ENCODE results near the gene UBE2D4. TPM values are rescaled to one million over a fixed set of nuclear protein-coding genes. Genes with fewer than 3 reads are reported as not detected.
A peak's percentile ranks its signal among the peaks of the same experiment; 100 is the strongest.

Gene UBE2D4
- total and polyA plus RNA-seq, 9 of the 15 experiments (the other 6 are each of a cell fraction or from before 2014, with no cell fraction given): 3.3 to 16.2 (median 7.5) TPM

- FAIRE-seq (no peak), DNase-seq (ENCODE audit: extremely low read depth in 1 of 4, low spot score in 3 of 4) (peak in 1 of 4 experiments; percentile 18), ATAC-seq (peak; percentile 3)
- ChIA-PET POLR2A (interaction anchor here (0.7 to 2.0 kb wide), 8 partner anchors 11 to 247 kb away, joined by 3 to 7 read pairs (median 4); partner anchors contain the start of genes MRPS24 and UBE2D4), CTCF (ENCODE audit: low intra/inter-chr PET ratio) (interaction anchor here (0.5 kb wide), 1 partner anchor 29 kb away, joined by 3 read pairs; no protein-coding TSS in a partner anchor)
- no peak overlapping the region; the same call in 1 of the 2 replicates for H3K4me3 ChIP-seq
- H3K27me3 ChIP-seq (ENCODE audit: control insufficient read depth in 2 of 2, insufficient read depth in 2 of 2, low read length in 2 of 2): no peaks in the 10 kb centered on the region
- no peaks in the 10 kb centered on the region for H3K9me1 ChIP-seq (ENCODE audit: control insufficient read depth, insufficient read depth, low read length)
- no peaks in the 10 kb centered on the region for H3K9me3 ChIP-seq (replicated peaks; ENCODE audit: control insufficient read depth, insufficient read depth, low read depth, low read length)
- peaks cover 55% of the 10 kb centered on the region for H3K79me2 ChIP-seq (ENCODE audit: control insufficient read depth, insufficient read depth, low read length)
- no peak overlapping the region for H3K27ac ChIP-seq (ENCODE audit: extremely low read depth, low read depth, low read length)
- H3K4me2 ChIP-seq (ENCODE audit: insufficient read depth, low read length): peak overlapping the region; percentile 68
- peak overlapping the region; percentile 70 to 84; a peak in 1 of 4 replicates for H3K9ac ChIP-seq (ENCODE audit: insufficient read depth in 1 of 2, low read depth in 2 of 2, low read length in 2 of 2)
- peaks cover 28% of the 10 kb centered on the region; the same call in 1 of the 2 replicates for H4K20me1 ChIP-seq (replicated peaks; ENCODE audit: control insufficient read depth, insufficient read depth, low read length)
- H2AFZ ChIP-seq (ENCODE audit: low read depth, low read length): no peak overlapping the region
- no TSS peak for BruUV-seq (replicated peaks)
- peaks cover 15 to 26% of the 10 kb centered on the region in 2 experiments for H3K4me1 ChIP-seq (replicated peaks in 1 of 2; ENCODE audit: control insufficient read depth in 2 of 2, insufficient read depth in 2 of 2, low read length in 2 of 2)
- peaks cover 7% of the 10 kb centered on the region; the same call in 2 of the 3 replicates for H3K36me3 ChIP-seq (ENCODE audit: control insufficient read depth, insufficient read depth, low read length)
- intact Hi-C loops (cut with micrococcal nuclease): no loop called here
- in situ Hi-C loops (cut with MboI): no loop called here
- WGBS (ENCODE audit: insufficient coverage, low coverage, missing lambda C conversion rate): 37% methylated on average over 5 of the region's 5 CpGs
- no peak for TF ChIP-seq CUX1 (CRISPR knock-in tag; IDR thresholded peaks at IDR 0.05)
- 0 out of 2 replicates have a peak, but pooled peaks have one; percentile 12 for TF ChIP-seq ESRRA (IDR thresholded peaks at IDR 0.05; ENCODE audit: borderline replicate concordance, low read depth)
- no peak for TF ChIP-seq ZNF253 (CRISPR knock-in tag; conservative IDR thresholded peaks at IDR 0.05)
- TF ChIP-seq POLR3A (IDR thresholded peaks at IDR 0.05; ENCODE audit: borderline replicate concordance, extremely low read depth, insufficient read depth, insufficient read length): no peak
- TF ChIP-seq CCNT2 (IDR thresholded peaks at IDR 0.05; ENCODE audit: borderline replicate concordance, extremely low read depth, insufficient read length, low read depth, low read length): no peak
- TF ChIP-seq BRF1 (IDR thresholded peaks at IDR 0.05; ENCODE audit: borderline replicate concordance, extremely low read depth, insufficient read length): no peak
- TF ChIP-seq MAFG (tag; conservative IDR thresholded peaks at IDR 0.05): peak; percentile 46
- TF ChIP-seq MCM3 (IDR thresholded peaks at IDR 0.05): no peak
Measured at GRCh38 chr7:43904533-43905208, 21.6 kb upstream of the UBE2D4 start.
